ENCODE data around the gene FSHB.
"Not testable (repeated sequence)": the region's sequence is repeated elsewhere in the genome, so short reads cannot be mapped to it uniquely, and the experiment has no call there.

The FSHB gene

DNA sequence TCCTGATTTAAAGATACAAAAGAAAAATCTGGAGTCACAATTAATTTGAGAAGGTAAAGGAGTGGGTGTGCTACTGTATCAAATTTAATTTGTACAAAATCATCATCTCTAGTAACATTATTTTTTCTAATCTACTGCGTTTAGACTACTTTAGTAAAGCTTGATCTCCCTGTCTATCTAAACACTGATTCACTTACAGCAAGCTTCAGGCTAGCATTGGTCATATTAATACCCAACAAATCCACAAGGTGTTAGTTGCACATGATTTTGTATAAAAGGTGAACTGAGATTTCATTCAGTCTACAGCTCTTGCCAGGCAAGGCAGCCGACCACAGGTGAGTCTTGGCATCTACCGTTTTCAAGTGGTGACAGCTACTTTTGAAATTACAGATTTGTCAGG, at the start of gene FSHB:
Gene FSHB, plus strand, starts transcription at position 301 of the 400 bp plus-strand sequence. CDS start 889 bp downstream, outside the sequence.
- DNase-seq, result no peak

GRCh38 chr11:30186748-30187147, 44.1 kb upstream of the FSHB start:
- DNase-seq, result no peak

GRCh38 chr11:30192620-30193019, 38.2 kb upstream of the FSHB start:
- no peak for DNase-seq

DNA sequence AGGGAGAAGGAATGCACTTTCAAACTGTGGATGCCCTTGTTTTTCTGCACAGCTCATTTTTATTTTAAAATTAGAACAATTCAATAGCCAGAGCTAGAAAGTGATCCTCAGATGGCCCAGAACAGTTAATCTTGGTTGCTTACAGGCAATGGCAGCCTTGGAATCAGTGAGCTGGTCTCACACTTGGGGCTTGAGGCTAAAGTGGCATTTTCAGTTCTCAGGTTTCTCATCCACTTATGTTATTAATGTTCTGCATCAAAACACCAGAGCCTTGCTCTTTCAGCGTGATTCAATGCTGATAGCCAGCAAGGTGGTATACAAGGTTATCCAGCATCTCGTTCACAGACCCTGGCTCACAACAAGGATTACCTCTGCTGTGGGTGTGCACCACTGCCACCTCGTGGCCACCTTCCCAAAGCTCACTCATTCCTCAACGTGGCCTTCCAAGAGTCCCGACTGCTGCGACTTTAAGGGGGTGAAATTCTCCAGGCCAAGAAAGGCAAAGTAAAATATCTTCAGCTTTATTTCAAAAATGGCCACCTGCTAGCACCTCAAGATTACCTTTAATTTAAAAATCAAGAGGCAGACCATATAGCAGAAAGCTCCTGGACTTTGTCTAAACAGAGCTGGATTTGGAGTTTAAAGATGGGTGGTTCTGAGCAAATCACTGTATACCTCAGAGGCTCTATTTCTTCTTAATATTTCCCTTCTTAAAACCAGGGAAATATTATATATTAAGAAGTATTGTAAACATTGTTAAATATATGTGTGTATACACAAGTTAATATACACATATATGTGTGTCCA, 34.2 kb upstream of the FSHB start:
- peak; percentile 7 for DNase-seq

- DNase-seq, result no peak
Measured at GRCh38 chr11:30197869-30198268, 32.9 kb upstream of the FSHB start.

GRCh38 chr11:30202989-30203388, 27.8 kb upstream of the FSHB start:
- not testable (repeated sequence) for DNase-seq

DNA sequence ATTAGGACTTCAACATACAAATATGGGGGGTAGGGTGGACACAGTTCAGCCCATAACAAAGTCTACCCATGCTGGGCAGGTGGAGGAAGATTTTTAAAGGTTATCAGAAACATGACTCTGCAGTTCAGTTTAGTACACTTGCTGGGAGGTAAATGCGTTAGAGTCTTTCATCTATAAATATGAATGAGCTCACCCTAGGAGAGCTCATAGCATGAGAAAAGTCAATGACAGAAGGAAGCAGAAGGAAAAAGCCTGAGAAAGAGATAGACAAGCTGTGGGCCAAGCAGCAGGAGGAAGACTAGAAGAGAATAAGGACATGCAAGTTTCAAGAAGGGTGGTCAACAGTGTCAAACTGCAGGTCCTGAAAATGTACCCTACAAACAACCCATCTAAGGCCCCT, 27.0 kb upstream of the FSHB start:
- no peak for DNase-seq

GRCh38 chr11:30206249-30206996, 24.4 kb upstream of the FSHB start:
- no peak for DNase-seq

DNA sequence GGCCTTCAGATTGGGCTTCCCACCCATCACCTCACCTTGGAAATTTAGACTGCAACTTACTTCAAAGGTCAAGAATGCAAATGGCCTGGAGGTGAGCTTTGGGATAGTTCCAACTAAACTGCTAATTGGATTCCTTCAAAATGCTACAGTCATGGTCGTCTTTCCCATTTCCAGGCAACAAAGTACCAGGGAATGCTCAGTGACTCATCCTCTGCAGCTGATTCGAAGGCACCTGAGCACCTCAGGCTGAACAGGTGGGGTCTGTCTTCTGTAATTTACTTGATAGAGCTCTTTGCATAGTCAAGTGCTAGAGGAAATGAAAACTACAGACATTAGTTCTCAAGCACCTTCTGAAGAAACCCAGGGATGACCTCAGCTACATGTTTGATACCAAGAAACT, 20.5 kb upstream of the FSHB start:
- no peak for DNase-seq

DNA sequence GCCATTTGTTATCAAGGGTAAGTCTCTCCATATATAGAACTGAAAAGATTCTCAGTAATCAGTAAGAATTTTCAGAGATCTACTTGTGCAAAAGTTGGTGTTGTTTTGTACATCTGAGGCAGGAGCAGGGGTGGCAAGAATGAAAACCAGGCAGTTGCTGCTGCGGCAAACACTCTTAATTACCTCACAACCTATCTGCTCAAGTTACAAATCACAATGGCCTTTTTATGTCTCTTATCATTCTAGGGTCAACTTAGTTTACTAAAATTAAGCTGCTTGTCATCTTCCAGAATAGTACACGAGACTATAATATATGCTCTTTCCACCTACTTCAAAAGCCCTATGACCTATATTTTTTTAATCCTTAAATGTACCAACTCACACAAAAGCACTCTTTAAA, 14.3 kb upstream of the FSHB start:
- DNase-seq, result no peak

- no peak for DNase-seq
Measured at GRCh38 chr11:30218278-30218677, 12.5 kb upstream of the FSHB start.

DNA sequence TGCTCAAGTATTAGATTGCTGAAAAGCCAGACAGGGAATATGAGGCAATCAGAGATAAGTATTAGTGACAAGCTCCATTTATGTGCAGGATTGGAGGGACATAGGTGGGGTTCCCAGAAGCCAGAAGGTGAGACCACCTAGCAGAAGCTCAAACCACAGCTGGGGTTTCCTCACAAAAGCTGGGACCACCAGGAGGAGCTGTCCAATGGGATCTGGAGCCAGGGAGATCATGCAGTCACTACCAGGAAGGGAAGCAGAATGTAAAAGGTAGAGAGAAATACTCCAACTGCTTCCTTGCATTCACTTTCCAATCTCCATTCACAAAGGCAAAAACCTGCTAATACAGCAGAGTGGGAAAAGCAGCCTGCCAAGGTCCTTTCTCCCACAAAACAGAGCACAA, 5.2 kb upstream of the FSHB start:
- DNase-seq, result no peak

DNA sequence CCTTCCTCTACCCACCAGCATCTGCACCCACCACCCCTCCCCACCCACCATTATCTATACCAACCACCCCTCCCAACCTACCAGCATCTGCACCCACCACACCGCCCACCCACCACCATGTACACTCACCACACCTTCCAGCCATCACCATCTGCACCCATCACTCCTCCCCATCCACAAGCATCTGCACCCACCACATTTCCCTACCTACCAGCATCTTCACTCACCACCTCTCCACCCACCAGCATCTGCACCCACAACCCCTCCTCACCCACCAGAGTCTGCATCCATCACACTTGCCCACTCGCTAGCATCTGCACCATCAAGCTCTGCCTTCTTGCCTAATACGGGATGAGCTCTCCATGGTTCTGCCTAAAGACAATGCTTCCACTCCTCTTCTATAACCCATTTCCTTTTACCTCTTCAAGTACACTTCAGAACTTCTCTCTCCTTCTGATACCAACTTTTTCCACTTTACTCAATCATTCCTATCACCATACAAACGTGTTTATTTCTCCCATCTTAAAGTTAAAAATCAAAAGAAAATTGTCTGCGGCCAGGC, 2.4 kb upstream of the FSHB start:
- DNase-seq, result no peak

DNA sequence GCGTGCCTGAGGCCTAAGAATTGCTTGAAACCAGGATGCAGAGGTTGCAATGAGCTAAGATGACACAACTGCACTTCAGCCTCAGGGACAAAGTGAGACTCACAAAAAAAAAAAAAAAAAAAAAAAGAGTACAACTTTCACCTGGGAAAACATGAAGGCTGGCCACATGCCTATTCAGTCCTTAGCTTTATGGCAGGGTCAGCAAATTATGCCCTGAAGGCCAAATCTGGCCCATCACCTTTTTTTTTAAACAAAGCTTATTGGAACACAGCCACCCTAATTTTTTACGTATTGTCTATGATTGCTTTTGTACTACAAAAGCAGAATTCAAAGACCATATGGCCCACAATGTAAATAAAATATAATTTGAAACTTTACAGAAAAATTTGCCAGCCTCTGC, 8.2 kb downstream of the FSHB start:
- DNase-seq, result no peak

DNA sequence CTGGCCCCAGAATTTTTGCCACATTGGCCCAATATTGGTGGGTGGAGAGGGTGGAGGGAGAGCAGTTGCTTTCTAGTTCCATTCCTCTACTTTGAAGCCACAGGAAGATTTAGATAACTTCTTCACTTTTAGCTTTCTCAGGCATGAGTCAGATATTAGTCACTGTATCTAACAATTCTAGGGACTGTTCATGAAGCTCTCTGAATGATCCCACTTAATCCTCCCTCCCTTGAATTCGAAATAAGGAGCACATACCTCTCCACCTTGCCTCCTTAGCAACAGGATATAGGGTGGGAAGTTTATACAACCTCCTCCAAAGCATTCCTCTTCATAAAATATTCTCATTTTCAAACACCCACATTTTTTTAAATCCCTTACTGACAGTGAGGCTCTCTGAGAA, 13.5 kb downstream of the FSHB start:
- no peak for DNase-seq

DNA sequence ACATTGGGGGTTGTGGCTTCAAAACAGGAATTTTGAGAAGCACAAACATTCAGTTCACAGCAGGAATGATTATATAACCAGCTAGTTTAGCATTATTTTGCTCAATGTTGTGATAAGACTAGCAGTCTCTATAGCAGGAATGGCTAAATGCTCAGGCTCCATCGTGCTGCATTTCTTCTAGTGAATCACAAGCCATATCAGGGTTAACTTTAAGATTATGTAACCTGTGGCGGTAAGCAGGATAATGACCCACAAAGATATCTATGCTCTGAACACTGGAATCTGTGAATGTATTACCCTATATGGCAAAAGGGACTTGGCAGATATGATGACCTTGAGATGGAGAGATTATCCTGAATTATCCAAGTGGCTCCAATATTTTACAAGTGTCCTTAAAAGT, 14.8 kb downstream of the FSHB start:
- no peak for DNase-seq

DNA sequence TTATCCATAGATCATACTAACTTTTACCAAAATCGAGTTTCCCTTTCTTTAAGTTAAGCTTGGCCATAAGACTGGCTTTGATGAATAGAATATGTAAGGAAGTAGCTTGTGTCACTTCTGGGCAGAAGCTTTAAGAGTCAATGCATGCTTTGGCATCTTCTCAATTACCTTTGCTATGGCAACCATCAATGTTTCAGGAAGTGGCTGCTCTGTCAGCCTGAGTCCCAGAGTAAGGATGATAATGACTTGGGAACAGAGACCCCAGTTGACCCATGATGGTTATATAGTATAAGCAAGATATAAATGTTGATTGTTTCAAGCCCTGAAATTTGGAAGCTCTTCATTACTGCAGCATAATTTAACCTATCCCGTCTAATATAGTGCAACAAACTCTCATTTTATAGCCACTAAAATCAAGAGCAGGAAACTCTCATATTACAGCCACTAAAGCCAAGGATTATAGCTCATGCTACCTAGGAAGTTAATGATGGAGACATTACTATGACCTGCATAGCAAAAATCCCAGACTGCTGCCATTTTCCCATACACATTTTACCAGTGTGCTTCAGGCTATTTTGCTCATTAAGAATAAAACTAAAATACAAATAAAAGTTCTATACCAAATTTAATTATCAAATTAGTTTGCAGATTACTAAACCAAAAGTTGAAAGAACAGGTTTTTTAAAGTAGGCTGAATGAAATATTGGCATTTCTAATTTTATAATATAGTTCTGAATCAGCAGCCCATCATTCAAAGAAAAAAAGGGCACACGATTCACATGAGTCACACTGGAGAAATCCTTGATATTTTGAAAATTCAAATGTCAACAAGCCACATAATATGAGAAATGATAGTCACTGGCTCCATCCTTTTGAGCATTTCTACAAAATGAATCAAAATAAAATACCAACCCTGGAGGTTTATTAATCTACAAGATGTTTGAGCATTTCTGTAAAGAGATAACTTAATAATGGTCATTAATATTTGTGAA, 23.8 kb downstream of the FSHB start:
- no peak for DNase-seq

DNA sequence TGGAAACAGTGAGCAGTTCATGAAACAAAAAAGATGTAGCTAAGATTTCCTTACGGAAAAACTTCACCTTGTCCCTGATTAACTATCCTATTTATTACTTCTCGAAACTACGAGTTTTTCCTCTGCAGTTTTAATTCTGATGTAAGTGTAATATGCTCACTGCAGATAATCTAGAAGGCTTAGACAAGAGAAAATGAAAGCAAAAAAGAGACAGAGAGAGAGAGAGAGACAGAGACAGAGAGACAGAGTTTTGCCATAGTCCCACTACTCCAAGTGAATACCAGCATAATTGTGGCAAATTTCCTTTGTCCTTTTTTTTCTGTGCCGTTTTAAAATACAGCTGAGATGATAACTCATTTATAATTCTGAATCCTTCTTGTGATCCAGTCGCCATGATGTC, 24.8 kb downstream of the FSHB start:
- DNase-seq, result no peak

GRCh38 chr11:30257058-30257457, 26.2 kb downstream of the FSHB start:
- DNase-seq, result no peak

DNA sequence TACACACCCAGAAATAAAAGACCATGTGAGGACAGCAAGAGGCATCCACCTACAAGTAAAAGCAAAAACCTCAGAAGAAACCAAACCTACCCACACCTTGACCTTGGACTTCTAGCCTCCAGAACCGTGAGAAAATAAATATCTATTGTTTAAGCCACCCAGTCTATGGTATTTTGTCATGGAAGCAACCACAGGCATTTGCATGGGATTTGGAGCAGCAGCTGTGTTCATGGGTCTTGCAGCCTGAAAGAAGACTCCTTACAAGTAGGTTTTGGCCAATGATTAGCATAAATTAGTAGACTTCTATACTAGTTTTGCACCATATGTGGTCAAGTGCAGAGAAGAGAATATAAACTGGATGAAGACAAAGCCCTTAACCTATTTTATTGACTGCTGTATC, 27.9 kb downstream of the FSHB start:
- no peak for DNase-seq

DNA sequence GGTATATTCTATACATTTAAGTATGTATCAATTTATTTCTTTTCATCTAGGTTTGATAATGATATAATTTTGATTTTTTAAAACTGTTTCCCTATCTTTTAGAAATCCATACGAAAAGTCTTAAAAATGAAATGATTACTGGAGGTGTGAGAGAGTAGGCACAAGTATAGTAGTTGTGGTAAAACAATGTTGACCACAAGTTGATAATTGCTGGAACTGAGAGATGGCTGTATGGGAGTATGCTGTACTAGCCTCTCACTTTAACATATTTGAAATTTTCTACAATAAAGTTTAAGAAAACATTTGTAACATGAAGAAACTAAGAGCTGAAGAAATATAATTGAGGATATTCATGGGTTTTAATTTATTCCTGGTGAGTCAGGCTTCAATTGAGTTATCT, 30.0 kb downstream of the FSHB start:
- no peak for DNase-seq

- DNase-seq, result no peak
Measured at GRCh38 chr11:30261821-30262220, 31.0 kb downstream of the FSHB start.

GRCh38 chr11:30268638-30269037, 37.8 kb downstream of the FSHB start:
- not testable (repeated sequence) for DNase-seq
